ENCODE measurements around the gene ADGRG4. TPM values are rescaled to one million over a fixed set of nuclear protein-coding genes. Genes with fewer than 3 reads are reported as not detected.

Gene ADGRG4
- polyA plus RNA-seq, 4 donors: 0.43 to 2.7 (median 0.63) TPM

DNA sequence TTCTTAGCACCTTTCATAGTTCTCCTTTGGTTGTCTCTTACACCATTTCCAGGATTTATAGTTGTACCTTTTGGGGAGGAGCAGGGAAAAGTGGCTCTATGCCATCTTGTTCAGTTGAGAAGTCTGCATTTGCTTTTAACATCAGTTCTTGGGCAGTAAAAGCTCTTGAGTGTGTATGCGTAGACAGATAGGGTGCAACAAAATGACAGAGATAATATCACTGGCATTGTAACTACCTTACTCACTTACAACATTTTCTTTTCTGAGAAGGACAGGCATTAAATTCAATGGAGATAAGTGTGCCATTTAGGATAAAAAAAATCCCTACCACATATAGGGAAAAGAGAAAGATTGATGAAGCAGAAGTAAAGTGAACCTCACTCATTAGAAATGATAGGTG, 38.9 kb downstream of the ADGRG4 start:
- no peak for DNase-seq
- 80 to 89% (median 89%) methylated on average over 1 of the region's 1 CpG for WGBS, 3 donors
- Histone ChIP-seq H3K36me3 (ENCODE audit: control insufficient read depth in 3 of 3, insufficient read depth in 2 of 3, low read depth in 1 of 3, low read length in 3 of 3) (no peaks in the 10 kb centered on the region), H3K4me1 (ENCODE audit: control insufficient read depth in 3 of 3, insufficient read depth in 2 of 3, low read depth in 1 of 3, low read length in 2 of 3) (no peaks in the 10 kb centered on the region), H3K9me3 (ENCODE audit: control insufficient read depth in 2 of 2, insufficient read depth in 1 of 2, low read depth in 1 of 2, low read length in 1 of 2) (no peaks in the 10 kb centered on the region), H3K4me3 (ENCODE audit: low read depth in 1 of 3, low read length in 3 of 3) (no peak overlapping the region), H3K27ac (ENCODE audit: low read depth in 1 of 3, low read length in 2 of 3) (no peak overlapping the region), H3K27me3 (ENCODE audit: control insufficient read depth in 3 of 3, insufficient read depth in 3 of 3, low read length in 3 of 3) (no peaks in the 10 kb centered on the region)
- FAIRE-seq: no peak

DNA sequence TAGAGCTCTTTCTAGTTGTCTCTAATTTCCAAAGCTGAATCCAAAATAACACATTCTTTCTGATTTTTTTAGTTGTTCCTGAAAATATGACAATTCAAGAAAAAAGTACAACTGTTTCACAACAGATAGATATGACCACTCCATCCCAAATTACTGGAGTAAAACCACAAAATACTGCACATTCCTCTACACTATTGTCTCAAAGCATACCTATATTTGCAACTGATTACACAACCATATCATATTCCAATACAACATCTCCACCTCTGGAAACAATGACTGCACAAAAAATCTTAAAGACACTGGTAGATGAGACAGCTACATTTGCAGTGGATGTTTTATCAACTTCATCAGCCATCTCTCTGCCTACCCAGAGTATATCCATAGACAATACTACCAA, 43.6 kb downstream of the ADGRG4 start:
- H3K9me3 ChIP-seq (ENCODE audit: control insufficient read depth in 2 of 2, insufficient read depth in 1 of 2, low read depth in 1 of 2, low read length in 1 of 2): no peaks in the 10 kb centered on the region
- no peaks in the 10 kb centered on the region for H3K4me1 ChIP-seq (ENCODE audit: control insufficient read depth in 3 of 3, insufficient read depth in 2 of 3, low read depth in 1 of 3, low read length in 2 of 3)
- DNase-seq (no peak), FAIRE-seq (no peak)
- no peak overlapping the region for H3K4me3 ChIP-seq (ENCODE audit: low read depth in 1 of 3, low read length in 3 of 3)
- H3K27me3 ChIP-seq (ENCODE audit: control insufficient read depth in 3 of 3, insufficient read depth in 3 of 3, low read length in 3 of 3): no peaks in the 10 kb centered on the region
- H3K27ac ChIP-seq (ENCODE audit: low read depth in 1 of 3, low read length in 2 of 3): no peak overlapping the region
- H3K36me3 ChIP-seq (ENCODE audit: control insufficient read depth in 3 of 3, insufficient read depth in 2 of 3, low read depth in 1 of 3, low read length in 3 of 3): no peaks in the 10 kb centered on the region

DNA sequence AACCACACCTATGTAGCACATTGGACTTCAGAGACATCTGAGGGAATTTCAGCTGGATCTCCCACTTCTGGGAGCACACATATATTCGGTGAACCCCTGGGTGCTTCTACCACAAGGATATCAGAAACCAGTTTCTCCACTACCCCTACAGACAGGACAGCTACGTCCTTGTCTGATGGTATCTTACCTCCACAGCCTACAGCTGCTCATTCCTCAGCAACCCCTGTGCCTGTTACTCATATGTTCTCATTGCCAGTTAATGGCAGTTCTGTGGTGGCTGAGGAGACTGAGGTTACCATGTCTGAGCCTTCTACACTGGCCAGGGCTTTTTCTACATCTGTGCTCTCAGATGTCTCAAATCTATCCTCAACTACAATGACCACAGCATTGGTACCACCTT, 45.7 kb downstream of the ADGRG4 start:
- Histone ChIP-seq H3K27ac (ENCODE audit: low read depth in 1 of 3, low read length in 2 of 3) (no peak overlapping the region), H3K9me3 (ENCODE audit: control insufficient read depth in 2 of 2, insufficient read depth in 1 of 2, low read depth in 1 of 2, low read length in 1 of 2) (no peaks in the 10 kb centered on the region), H3K36me3 (ENCODE audit: control insufficient read depth in 3 of 3, insufficient read depth in 2 of 3, low read depth in 1 of 3, low read length in 3 of 3) (no peaks in the 10 kb centered on the region), H3K4me3 (ENCODE audit: low read depth in 1 of 3, low read length in 3 of 3) (no peak overlapping the region), H3K4me1 (ENCODE audit: control insufficient read depth in 3 of 3, insufficient read depth in 2 of 3, low read depth in 1 of 3, low read length in 2 of 3) (no peaks in the 10 kb centered on the region), H3K27me3 (ENCODE audit: control insufficient read depth in 3 of 3, insufficient read depth in 3 of 3, low read length in 3 of 3) (no peaks in the 10 kb centered on the region)
- FAIRE-seq (no peak), DNase-seq (no peak)
- 47 to 65% (median 54%) methylated on average over 2 of the region's 2 CpGs for WGBS, 3 donors

DNA sequence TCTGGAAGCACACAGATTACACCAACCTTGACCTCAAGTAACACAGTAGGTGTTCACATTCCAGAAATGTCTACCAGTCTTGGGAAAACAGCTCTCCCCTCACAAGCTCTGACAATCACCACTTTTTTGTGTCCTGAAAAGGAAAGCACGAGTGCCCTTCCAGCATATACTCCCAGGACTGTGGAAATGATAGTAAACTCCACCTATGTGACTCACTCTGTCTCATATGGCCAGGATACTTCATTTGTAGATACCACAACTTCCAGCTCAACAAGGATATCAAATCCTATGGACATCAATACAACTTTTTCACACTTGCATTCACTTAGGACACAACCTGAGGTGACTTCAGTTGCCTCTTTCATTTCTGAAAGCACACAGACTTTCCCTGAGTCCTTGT, 46.9 kb downstream of the ADGRG4 start:
- FAIRE-seq (no peak), DNase-seq (no peak)
- Histone ChIP-seq H3K9me3 (ENCODE audit: control insufficient read depth in 2 of 2, insufficient read depth in 1 of 2, low read depth in 1 of 2, low read length in 1 of 2) (no peaks in the 10 kb centered on the region), H3K27ac (ENCODE audit: low read depth in 1 of 3, low read length in 2 of 3) (no peak overlapping the region), H3K4me3 (ENCODE audit: low read depth in 1 of 3, low read length in 3 of 3) (no peak overlapping the region), H3K27me3 (ENCODE audit: control insufficient read depth in 3 of 3, insufficient read depth in 3 of 3, low read length in 3 of 3) (no peaks in the 10 kb centered on the region), H3K36me3 (ENCODE audit: control insufficient read depth in 3 of 3, insufficient read depth in 2 of 3, low read depth in 1 of 3, low read length in 3 of 3) (no peaks in the 10 kb centered on the region), H3K4me1 (ENCODE audit: control insufficient read depth in 3 of 3, insufficient read depth in 2 of 3, low read depth in 1 of 3, low read length in 2 of 3) (no peaks in the 10 kb centered on the region)
- 50 to 84% (median 62%) methylated on average over 1 of the region's 1 CpG for WGBS, 3 donors

DNA sequence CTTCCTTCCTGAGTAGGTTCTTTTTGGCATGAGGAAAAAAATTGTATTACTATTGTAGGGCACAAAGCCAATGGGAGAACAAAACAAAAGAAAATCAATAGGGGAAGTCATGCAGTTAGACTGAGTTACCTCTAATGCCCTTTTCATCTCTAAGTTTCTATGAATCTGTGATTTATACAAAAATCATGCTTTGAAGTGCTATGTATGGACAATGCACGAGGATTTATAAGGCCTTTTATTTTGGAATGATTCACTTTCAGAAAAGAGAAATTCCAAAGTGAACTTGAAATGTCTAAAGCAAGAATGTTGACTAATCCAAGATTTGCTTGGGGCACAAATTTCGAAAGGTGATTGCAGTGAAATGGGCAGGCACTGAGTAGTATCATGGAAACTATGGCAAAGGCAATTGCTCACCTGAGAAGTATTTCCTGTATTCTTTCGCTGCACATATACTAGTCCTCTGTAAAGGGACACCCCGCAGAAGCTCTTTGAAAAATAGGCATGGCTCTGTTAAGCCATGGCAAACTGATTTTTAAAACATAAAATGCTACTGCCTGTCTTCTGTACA, 52.8 kb downstream of the ADGRG4 start:
- Histone ChIP-seq H3K27ac (ENCODE audit: low read depth in 1 of 3, low read length in 2 of 3) (no peak overlapping the region), H3K36me3 (ENCODE audit: control insufficient read depth in 3 of 3, insufficient read depth in 2 of 3, low read depth in 1 of 3, low read length in 3 of 3) (no peaks in the 10 kb centered on the region), H3K4me3 (ENCODE audit: low read depth in 1 of 3, low read length in 3 of 3) (no peak overlapping the region), H3K4me1 (ENCODE audit: control insufficient read depth in 3 of 3, insufficient read depth in 2 of 3, low read depth in 1 of 3, low read length in 2 of 3) (no peaks in the 10 kb centered on the region), H3K27me3 (ENCODE audit: control insufficient read depth in 3 of 3, insufficient read depth in 3 of 3, low read length in 3 of 3) (no peaks in the 10 kb centered on the region), H3K9me3 (ENCODE audit: control insufficient read depth in 2 of 2, insufficient read depth in 1 of 2, low read depth in 1 of 2, low read length in 1 of 2) (no peaks in the 10 kb centered on the region)
- FAIRE-seq (no peak), DNase-seq (no peak)
- 67 to 78% (median 77%) methylated on average over 4 of the region's 4 CpGs for WGBS, 3 donors

DNA sequence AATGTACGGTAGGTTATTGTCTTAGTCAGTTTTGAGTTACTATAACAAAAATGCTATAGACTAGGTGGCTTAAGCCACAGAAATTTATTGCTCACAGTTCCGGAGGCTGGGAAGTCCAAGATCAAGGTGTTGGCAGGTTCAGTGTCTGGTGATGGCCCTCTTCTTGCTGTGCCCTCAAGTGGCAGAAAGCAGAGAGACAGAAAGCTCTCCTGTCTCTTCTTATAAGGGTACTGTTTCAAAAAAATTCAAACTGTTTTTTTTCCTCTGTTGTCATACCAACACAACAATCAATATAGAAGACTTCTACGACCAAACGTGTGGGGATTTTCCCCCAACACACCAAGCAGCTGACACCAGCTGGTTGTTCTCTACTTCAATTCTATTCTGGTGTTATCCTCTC, 53.4 kb downstream of the ADGRG4 start:
- no peaks in the 10 kb centered on the region for H3K36me3 ChIP-seq (ENCODE audit: control insufficient read depth in 3 of 3, insufficient read depth in 2 of 3, low read depth in 1 of 3, low read length in 3 of 3)
- WGBS, 3 donors: 62 to 81% (median 75%) methylated on average over 4 of the region's 4 CpGs
- H3K4me1 ChIP-seq (ENCODE audit: control insufficient read depth in 3 of 3, insufficient read depth in 2 of 3, low read depth in 1 of 3, low read length in 2 of 3): no peaks in the 10 kb centered on the region
- no peak overlapping the region for H3K4me3 ChIP-seq (ENCODE audit: low read depth in 1 of 3, low read length in 3 of 3)
- H3K9me3 ChIP-seq (ENCODE audit: control insufficient read depth in 2 of 2, insufficient read depth in 1 of 2, low read depth in 1 of 2, low read length in 1 of 2): no peaks in the 10 kb centered on the region
- DNase-seq: no peak
- no peak overlapping the region for H3K27ac ChIP-seq (ENCODE audit: low read depth in 1 of 3, low read length in 2 of 3)
- H3K27me3 ChIP-seq (ENCODE audit: control insufficient read depth in 3 of 3, insufficient read depth in 3 of 3, low read length in 3 of 3): no peaks in the 10 kb centered on the region
- no peak for FAIRE-seq

DNA sequence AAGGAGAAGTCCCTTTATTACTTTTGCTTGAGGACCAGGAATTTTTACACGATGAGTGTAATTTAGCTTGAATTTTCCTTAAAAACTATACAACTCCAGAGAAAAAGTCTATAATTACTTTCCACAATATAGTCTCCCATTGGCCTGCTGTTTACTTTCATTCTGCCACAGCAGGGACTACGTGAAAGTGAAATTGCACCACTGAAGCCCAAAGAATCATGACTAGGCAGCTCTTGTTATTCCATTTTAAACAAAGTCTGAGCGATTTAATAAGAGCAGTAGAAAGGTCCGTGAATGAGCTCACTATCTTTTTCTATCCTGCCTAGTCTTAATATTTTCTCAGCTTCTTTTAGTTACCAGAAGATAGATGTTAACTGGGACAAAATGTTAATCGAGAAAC, 68.6 kb downstream of the ADGRG4 start:
- Histone ChIP-seq H3K27me3 (ENCODE audit: control insufficient read depth in 3 of 3, insufficient read depth in 3 of 3, low read length in 3 of 3) (no peaks in the 10 kb centered on the region), H3K36me3 (ENCODE audit: control insufficient read depth in 3 of 3, insufficient read depth in 2 of 3, low read depth in 1 of 3, low read length in 3 of 3) (no peaks in the 10 kb centered on the region), H3K27ac (ENCODE audit: low read depth in 1 of 3, low read length in 2 of 3) (no peak overlapping the region), H3K4me1 (ENCODE audit: control insufficient read depth in 3 of 3, insufficient read depth in 2 of 3, low read depth in 1 of 3, low read length in 2 of 3) (no peaks in the 10 kb centered on the region), H3K4me3 (ENCODE audit: low read depth in 1 of 3, low read length in 3 of 3) (no peak overlapping the region), H3K9me3 (ENCODE audit: control insufficient read depth in 2 of 2, insufficient read depth in 1 of 2, low read depth in 1 of 2, low read length in 1 of 2) (no peaks in the 10 kb centered on the region)
- DNase-seq (no peak), FAIRE-seq (no peak)
- WGBS, 3 donors: 58 to 85% (median 71%) methylated on average over 5 of the region's 5 CpGs

DNA sequence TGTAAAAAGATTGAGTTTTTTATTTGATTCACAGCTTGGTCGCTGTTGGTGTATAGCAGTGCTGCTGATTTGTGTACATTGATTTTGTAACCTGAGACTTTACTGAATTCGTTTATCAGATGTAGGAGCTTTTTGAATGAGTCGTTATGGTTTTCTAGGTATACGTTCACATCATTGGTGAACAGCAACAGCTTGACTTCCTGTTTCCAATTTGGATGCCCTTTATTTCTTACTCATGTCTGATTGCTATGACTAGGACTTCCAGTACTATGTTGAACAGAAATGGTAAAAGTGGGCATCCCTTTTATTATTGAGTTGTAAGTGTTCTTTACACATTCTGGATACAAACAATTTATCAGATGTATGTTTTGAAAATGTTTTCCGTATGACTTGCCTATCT, 76.0 kb downstream of the ADGRG4 start:
- Histone ChIP-seq H3K36me3 (ENCODE audit: control insufficient read depth in 3 of 3, insufficient read depth in 2 of 3, low read depth in 1 of 3, low read length in 3 of 3) (no peaks in the 10 kb centered on the region), H3K27me3 (ENCODE audit: control insufficient read depth in 3 of 3, insufficient read depth in 3 of 3, low read length in 3 of 3) (no peaks in the 10 kb centered on the region), H3K4me3 (ENCODE audit: low read depth in 1 of 3, low read length in 3 of 3) (no peak overlapping the region), H3K4me1 (ENCODE audit: control insufficient read depth in 3 of 3, insufficient read depth in 2 of 3, low read depth in 1 of 3, low read length in 2 of 3) (no peaks in the 10 kb centered on the region), H3K9me3 (ENCODE audit: control insufficient read depth in 2 of 2, insufficient read depth in 1 of 2, low read depth in 1 of 2, low read length in 1 of 2) (no peaks in the 10 kb centered on the region), H3K27ac (ENCODE audit: low read depth in 1 of 3, low read length in 2 of 3) (no peak overlapping the region)
- WGBS, 3 donors: 69 to 82% (median 82%) methylated on average over 5 of the region's 5 CpGs
- FAIRE-seq (no peak), DNase-seq (no peak)

DNA sequence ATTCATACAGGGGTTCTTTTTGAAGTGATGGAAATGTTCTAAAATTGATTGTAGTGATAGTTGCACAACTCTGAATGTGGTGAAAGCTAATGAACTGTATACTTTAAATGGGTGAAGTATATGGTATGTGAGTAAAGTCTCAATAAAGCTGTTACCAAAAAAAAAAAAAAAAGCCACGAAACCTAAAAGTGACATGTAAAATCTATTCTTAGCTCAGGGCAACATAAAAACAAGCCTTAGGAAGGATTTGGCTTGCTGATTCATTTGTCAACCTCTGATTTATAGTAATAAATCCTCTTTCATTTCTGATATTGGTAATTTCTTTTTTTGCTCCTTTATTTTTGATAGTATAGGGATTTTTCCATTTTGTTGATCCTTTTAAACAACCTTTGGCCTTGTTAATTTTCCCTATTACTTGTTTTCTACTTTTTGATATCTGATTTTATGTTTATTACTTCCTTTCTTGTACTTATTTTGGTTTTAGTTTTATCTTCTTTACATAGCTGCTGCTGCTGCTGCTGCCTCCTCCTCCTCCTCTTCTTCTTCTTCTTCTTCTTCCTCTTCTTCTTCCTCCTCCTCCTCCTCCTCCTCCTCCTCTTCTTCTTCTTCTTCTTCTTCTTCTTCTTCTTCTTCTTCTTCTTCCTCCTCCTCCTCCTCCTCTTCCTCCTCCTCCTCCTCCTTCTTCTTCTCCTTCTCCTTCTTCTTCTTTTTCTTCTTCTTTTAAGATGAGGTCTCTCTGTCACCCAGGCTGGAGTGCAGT, 79.4 kb downstream of the ADGRG4 start:
- FAIRE-seq: no peak
- Histone ChIP-seq H3K9me3 (ENCODE audit: control insufficient read depth in 2 of 2, insufficient read depth in 1 of 2, low read depth in 1 of 2, low read length in 1 of 2) (no peaks in the 10 kb centered on the region), H3K27ac (ENCODE audit: low read depth in 1 of 3, low read length in 2 of 3) (no peak overlapping the region), H3K36me3 (ENCODE audit: control insufficient read depth in 3 of 3, insufficient read depth in 2 of 3, low read depth in 1 of 3, low read length in 3 of 3) (no peaks in the 10 kb centered on the region), H3K27me3 (ENCODE audit: control insufficient read depth in 3 of 3, insufficient read depth in 3 of 3, low read length in 3 of 3) (no peaks in the 10 kb centered on the region), H3K4me3 (ENCODE audit: low read depth in 1 of 3, low read length in 3 of 3) (no peak overlapping the region), H3K4me1 (ENCODE audit: control insufficient read depth in 3 of 3, insufficient read depth in 2 of 3, low read depth in 1 of 3, low read length in 2 of 3) (no peaks in the 10 kb centered on the region)
- WGBS, 3 donors: 50 to 67% (median 67%) methylated on average over 1 of the region's 1 CpG
- no peak for DNase-seq

Data from small intestine (tissue), 7 donors.